NCI-H510A treated with DMSO at 0.1 percent for 48 hours (cell line): ENCODE results near the gene CDCA5.

Experiments
- DNase-seq: peaks from one replicate; lab custom pipeline; 2025; lab: John Stamatoyannopoulos, UW

The CDCA5 gene

DNA sequence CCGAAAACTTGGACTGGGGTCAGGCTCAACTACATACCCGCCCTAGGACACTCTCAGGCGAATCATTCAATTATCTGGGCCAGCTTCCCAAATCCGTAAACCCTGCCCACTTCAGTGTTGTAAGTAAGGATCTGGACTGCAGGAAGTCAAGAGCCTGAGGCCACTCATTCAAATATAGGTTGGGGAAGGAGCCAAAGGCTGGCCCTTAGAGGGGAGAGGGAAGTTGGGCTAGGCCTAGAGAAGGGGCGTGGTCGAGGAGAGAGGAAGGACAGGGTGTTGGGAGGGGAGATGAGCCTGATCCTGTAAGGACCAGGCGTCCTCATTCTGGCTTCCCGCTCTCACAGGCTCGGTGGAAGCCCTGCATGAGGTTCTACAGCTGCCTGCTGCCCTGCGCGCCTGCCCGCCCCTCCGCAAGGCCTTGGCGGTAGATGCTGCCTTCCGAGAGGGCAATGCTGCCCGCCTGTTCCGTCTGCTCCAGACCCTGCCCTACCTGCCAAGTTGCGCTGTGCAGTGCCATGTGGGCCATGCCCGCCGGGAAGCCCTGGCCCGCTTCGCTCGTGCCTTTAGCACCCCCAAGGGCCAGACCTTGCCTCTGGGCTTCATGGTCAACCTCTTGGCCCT lies 39.8 kb downstream of the CDCA5 start:
- DNase-seq, result no peak

DNA sequence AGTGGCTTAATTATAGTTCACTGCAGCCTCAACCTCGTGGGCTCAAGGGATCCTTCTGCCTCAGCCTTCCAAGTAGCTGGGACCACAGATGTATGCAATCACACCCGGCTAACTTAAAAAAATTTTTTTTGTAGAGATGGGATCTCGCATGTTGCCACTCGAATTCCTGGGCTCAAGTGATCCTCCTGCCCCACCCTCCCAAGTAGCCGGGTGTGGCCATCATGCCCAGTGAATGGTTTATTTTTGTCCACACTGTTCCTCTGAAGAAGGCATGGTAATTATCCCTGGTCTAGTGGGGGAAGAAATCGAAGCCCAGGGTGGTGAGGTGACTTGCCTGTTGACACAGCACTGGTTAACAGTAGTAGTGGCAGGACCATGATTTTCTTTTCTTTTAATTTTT lies 40.9 kb downstream of the CDCA5 start:
- no peak for DNase-seq

GRCh38 chr11:65040847-65041622 lies 42.8 kb downstream of the CDCA5 start, which contains the start of gene SAC3D1:
Gene SAC3D1, plus strand, starts transcription at chr11:65041210. Its CDS starts 83 bp downstream, at chr11:65041293.
- peak; percentile 98 for DNase-seq

- no peak for DNase-seq
Measured at GRCh38 chr11:65040520-65040846, 43.4 kb downstream of the CDCA5 start.

DNA sequence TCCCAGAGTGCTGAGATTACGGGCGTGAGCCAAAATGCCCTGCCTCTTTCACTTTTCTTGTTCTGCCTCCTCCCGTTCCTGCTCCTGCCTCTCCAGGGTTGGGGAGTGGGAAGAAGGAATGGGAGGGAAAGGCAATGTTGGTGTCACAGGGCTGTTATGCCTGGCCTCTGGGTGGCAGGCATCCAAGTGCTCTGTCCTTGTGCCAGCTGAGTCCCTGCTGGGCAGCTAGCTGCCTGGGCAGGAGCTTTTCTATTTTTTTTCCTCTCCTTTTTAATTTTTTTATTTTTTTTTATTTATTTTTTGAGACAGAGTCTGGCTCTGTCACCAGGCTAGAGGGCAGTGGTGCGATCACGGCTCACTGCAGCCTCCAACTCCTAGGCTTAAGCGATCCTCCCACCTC lies 46.9 kb downstream of the CDCA5 start:
- DNase-seq, result no peak

DNA sequence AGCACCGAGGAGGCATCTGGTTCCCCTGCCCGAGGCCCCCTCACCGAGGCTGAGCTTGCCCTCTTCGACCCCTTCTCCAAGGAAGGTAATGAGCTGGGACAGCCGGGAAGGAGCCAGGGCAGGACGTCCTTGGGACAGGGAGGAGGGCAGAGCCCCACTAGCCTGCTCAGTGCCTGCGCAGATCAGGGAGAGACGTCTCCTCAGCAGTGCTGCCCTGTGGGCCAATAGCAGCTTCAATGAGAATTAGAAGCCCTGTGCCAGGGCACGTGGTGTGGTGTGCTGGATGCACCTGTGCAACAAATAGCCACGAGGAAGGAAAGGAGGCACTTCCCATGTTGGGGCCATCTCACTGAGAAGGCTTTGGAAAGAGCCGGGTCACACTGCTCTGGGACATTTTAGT lies 48.3 kb downstream of the CDCA5 start:
- DNase-seq, result no peak

- DNase-seq, result no peak
Measured at GRCh38 chr11:65034423-65034822, 49.4 kb downstream of the CDCA5 start.

DNA sequence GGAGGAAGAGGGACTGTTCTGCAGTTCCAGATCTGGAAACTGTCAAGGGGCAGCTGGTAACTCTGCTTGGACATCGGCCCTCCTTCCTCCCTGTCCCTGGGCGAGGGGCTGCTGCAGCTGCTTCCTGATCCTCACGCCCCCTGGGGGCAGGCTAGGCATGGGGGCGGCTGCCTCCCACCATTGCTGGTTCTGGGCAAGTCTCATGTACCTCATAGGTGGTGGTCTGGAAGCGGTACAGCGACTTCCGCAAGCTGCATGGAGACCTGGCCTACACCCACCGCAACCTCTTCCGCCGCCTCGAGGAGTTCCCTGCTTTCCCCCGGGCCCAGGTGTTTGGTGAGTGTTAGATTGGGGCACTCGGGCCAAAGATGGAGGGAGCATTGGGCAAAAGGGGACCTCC lies 51.6 kb downstream of the CDCA5 start:
- DNase-seq, result no peak
